SK-N-SH treated with all-trans-retinoic acid at 6 μM for 48 hours (cell line): ENCODE results near the gene SNAPC4.

Experiments used
- ATAC-seq: fragments of 200-7000 bp; cut with Tn5 transposase; 3 replicates; pipeline ENCODE4 v1.9.1; 2020; ENCODE audit warnings: mild to moderate bottlenecking, moderate library complexity
- ARNTL ChIP-seq: fragments of 450-650 bp; formaldehyde crosslinking; IDR thresholded peaks from 2 replicates; pipeline ENCODE4 v1.5.0; 2020; ENCODE audit warnings: low read depth, mild to moderate bottlenecking, moderate library complexity, borderline replicate concordance
- GLIS3 ChIP-seq: fragments of 250-450 bp; sonication (Bioruptor Pico); IDR thresholded peaks from 2 replicates; pipeline ENCODE4 v1.5.0; 2020; ENCODE audit warnings: mild to moderate bottlenecking, moderate library complexity
- ISL1 ChIP-seq: fragments of 250-450 bp; sonication (Bioruptor Pico); IDR thresholded peaks from 2 replicates; pipeline ENCODE4 v2.1.2; 2022; ENCODE audit warnings: mild to moderate bottlenecking, moderate library complexity
- OSR1 ChIP-seq: fragments of 250-450 bp; sonication (Bioruptor Pico); IDR thresholded peaks from 2 replicates; pipeline ENCODE4 v1.8.0; 2022; ENCODE audit warnings: moderate library complexity, mild to moderate bottlenecking, inconsistent platforms
- PPARA ChIP-seq: fragments of 250-450 bp; sonication (Bioruptor Pico); IDR thresholded peaks from 2 replicates; pipeline ENCODE4 v1.5.0; 2020; ENCODE audit warnings: mild to moderate bottlenecking, borderline replicate concordance
- RARB ChIP-seq: fragments of 250-450 bp; sonication (Bioruptor Pico); IDR thresholded peaks from 2 replicates; pipeline ENCODE4 v1.8.0; 2021; ENCODE audit warnings: mild to moderate bottlenecking, moderate library complexity
- SNAI2 ChIP-seq: fragments of 250-450 bp; sonication (Bioruptor Pico); IDR thresholded peaks from 2 replicates; pipeline ENCODE4 v1.5.0; 2020; ENCODE audit warnings: mild to moderate bottlenecking, moderate library complexity
- TCF4 ChIP-seq: fragments of 250-450 bp; sonication (Bioruptor Pico); IDR thresholded peaks from 2 replicates; pipeline ENCODE4 v1.8.0; 2021; ENCODE audit warnings: mild to moderate bottlenecking, moderate library complexity, borderline replicate concordance
- TOX ChIP-seq: fragments of 250-450 bp; sonication (Bioruptor Pico); IDR thresholded peaks from 2 replicates; pipeline ENCODE4 v1.8.0; 2021; ENCODE audit warnings: mild to moderate bottlenecking, moderate library complexity, borderline replicate concordance
- ZC3H10 ChIP-seq: fragments of 250-450 bp; sonication (Bioruptor Pico); IDR thresholded peaks from 2 replicates; pipeline ENCODE4 v1.5.1; 2021; ENCODE audit warnings: mild to moderate bottlenecking, moderate library complexity
- ZFP3 ChIP-seq: fragments of 250-450 bp; sonication (Bioruptor Pico); IDR thresholded peaks from 2 replicates; pipeline ENCODE4 v1.5.0; 2020; ENCODE audit warnings: mild to moderate bottlenecking, moderate library complexity
- ZFP30 ChIP-seq: fragments of 450-650 bp; formaldehyde crosslinking; IDR thresholded peaks from 2 replicates; pipeline ENCODE4 v1.5.0; 2022; ENCODE audit warnings: mild to moderate bottlenecking, moderate library complexity
- ZNF565 ChIP-seq: fragments of 450-650 bp; formaldehyde crosslinking; conservative IDR thresholded peaks from 2 replicates; pipeline ENCODE4 v1.5.0; 2020; ENCODE audit warnings: low read depth, mild to moderate bottlenecking, moderate library complexity
- ZNF70 ChIP-seq: fragments of 450-650 bp; formaldehyde crosslinking; IDR thresholded peaks from 2 replicates; pipeline ENCODE4 v1.5.0; 2020; ENCODE audit warnings: mild to moderate bottlenecking, moderate library complexity
- ZNF8 ChIP-seq: fragments of 450-650 bp; formaldehyde crosslinking; IDR thresholded peaks from 2 replicates; pipeline ENCODE4 v1.5.0; 2020; ENCODE audit warnings: mild to moderate bottlenecking, moderate library complexity
- TF ChIP-seq, protein P1 (sequence below): fragments of 250-450 bp; sonication (Bioruptor Pico); IDR thresholded peaks from 2 replicates; pipeline ENCODE4 v1.8.0; 2021; ENCODE audit warnings: low read depth, mild to moderate bottlenecking, moderate library complexity, borderline replicate concordance
- TF ChIP-seq, protein P2 (sequence below): fragments of 250-450 bp; sonication (Bioruptor Pico); IDR thresholded peaks from 2 replicates; pipeline ENCODE4 v1.8.0; 2020; ENCODE audit warnings: mild to moderate bottlenecking, moderate library complexity, borderline replicate concordance
- TF ChIP-seq, protein P3 (sequence below): fragments of 250-450 bp; sonication (Bioruptor Pico); IDR thresholded peaks from 2 replicates; pipeline ENCODE4 v1.5.0; 2020; ENCODE audit warnings: mild to moderate bottlenecking, moderate library complexity
- TF ChIP-seq, protein P4 (sequence below): fragments of 250-450 bp; sonication (Bioruptor Pico); IDR thresholded peaks from 2 replicates; pipeline ENCODE4 v1.5.1; 2020; ENCODE audit warnings: low read depth, mild to moderate bottlenecking, moderate library complexity
- TF ChIP-seq, protein P5 (sequence below): fragments of 250-450 bp; sonication (Bioruptor Pico); IDR thresholded peaks from 2 replicates; pipeline ENCODE4 v1.5.1; 2021; ENCODE audit warnings: mild to moderate bottlenecking, moderate library complexity

The SNAPC4 gene

DNA sequence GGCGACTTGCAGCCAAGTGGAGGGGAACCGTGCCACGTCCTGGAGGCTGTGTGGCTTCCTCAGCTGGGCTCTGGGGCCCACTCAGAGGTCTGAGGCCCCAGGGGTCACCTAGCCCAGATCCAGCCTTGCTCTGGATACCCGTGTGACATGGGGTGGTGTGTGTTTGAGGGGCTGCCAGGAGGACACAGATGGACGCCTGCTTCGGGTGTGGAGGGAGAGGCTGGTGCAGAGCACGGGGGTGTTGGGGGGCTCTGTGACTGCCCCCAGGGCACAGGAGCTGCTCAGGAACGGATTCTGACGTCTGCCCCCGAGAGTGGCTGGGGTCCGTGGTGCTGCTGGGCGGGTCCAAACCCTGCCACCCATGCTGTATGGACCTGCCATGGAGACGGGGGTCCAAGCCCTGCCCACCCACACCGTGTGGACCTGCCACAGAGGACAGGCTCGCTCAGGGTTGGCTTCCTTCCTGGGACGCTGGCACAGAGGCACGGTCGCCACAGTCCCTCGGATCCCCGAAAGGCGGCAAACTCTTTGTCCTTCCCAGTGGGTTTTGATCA, 29.2 kb upstream of the SNAPC4 start:
- no peak; the same call in 2 of the 3 replicates for ATAC-seq

DNA sequence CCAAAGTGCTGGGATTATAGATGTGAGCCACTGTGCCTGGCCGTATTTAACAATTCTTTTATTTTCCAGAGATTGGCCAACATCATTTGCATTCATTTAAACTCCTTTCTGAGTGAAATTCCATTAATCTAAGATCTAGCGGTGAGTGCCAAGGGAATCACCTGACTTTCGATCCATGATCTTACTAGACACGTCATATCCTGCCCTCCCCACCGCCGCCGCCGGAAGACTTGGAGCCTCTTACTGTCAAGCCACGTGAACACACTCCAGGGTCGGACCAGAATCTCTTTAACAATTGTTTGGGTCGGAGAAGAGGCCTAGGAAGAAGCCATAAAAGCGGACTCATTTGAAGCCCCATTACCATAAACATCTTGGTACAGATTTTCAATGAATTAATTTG, 26.8 kb upstream of the SNAPC4 start:
- ATAC-seq, result no peak
- TF ChIP-seq, protein P1, sequence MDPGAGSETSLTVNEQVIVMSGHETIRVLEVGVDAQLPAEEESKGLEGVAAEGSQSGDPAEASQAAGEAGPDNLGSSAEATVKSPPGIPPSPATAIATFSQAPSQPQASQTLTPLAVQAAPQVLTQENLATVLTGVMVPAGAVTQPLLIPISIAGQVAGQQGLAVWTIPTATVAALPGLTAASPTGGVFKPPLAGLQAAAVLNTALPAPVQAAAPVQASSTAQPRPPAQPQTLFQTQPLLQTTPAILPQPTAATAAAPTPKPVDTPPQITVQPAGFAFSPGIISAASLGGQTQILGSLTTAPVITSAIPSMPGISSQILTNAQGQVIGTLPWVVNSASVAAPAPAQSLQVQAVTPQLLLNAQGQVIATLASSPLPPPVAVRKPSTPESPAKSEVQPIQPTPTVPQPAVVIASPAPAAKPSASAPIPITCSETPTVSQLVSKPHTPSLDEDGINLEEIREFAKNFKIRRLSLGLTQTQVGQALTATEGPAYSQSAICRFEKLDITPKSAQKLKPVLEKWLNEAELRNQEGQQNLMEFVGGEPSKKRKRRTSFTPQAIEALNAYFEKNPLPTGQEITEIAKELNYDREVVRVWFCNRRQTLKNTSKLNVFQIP (CRISPR knock-in tag), result no peak
- TF ChIP-seq TOX (CRISPR knock-in tag) (no peak), TCF4 (CRISPR knock-in tag) (no peak), ARNTL (CRISPR knock-in tag) (no peak)
- TF ChIP-seq, protein P2, sequence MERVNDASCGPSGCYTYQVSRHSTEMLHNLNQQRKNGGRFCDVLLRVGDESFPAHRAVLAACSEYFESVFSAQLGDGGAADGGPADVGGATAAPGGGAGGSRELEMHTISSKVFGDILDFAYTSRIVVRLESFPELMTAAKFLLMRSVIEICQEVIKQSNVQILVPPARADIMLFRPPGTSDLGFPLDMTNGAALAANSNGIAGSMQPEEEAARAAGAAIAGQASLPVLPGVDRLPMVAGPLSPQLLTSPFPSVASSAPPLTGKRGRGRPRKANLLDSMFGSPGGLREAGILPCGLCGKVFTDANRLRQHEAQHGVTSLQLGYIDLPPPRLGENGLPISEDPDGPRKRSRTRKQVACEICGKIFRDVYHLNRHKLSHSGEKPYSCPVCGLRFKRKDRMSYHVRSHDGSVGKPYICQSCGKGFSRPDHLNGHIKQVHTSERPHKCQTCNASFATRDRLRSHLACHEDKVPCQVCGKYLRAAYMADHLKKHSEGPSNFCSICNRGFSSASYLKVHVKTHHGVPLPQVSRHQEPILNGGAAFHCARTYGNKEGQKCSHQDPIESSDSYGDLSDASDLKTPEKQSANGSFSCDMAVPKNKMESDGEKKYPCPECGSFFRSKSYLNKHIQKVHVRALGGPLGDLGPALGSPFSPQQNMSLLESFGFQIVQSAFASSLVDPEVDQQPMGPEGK (CRISPR knock-in tag), result no peak
- TF ChIP-seq, protein P3, sequence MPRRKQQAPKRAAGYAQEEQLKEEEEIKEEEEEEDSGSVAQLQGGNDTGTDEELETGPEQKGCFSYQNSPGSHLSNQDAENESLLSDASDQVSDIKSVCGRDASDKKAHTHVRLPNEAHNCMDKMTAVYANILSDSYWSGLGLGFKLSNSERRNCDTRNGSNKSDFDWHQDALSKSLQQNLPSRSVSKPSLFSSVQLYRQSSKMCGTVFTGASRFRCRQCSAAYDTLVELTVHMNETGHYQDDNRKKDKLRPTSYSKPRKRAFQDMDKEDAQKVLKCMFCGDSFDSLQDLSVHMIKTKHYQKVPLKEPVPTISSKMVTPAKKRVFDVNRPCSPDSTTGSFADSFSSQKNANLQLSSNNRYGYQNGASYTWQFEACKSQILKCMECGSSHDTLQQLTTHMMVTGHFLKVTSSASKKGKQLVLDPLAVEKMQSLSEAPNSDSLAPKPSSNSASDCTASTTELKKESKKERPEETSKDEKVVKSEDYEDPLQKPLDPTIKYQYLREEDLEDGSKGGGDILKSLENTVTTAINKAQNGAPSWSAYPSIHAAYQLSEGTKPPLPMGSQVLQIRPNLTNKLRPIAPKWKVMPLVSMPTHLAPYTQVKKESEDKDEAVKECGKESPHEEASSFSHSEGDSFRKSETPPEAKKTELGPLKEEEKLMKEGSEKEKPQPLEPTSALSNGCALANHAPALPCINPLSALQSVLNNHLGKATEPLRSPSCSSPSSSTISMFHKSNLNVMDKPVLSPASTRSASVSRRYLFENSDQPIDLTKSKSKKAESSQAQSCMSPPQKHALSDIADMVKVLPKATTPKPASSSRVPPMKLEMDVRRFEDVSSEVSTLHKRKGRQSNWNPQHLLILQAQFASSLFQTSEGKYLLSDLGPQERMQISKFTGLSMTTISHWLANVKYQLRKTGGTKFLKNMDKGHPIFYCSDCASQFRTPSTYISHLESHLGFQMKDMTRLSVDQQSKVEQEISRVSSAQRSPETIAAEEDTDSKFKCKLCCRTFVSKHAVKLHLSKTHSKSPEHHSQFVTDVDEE (CRISPR knock-in tag), result no peak
- TF ChIP-seq, protein P4, sequence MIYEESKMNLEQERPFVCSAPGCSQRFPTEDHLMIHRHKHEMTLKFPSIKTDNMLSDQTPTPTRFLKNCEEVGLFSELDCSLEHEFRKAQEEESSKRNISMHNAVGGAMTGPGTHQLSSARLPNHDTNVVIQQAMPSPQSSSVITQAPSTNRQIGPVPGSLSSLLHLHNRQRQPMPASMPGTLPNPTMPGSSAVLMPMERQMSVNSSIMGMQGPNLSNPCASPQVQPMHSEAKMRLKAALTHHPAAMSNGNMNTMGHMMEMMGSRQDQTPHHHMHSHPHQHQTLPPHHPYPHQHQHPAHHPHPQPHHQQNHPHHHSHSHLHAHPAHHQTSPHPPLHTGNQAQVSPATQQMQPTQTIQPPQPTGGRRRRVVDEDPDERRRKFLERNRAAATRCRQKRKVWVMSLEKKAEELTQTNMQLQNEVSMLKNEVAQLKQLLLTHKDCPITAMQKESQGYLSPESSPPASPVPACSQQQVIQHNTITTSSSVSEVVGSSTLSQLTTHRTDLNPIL, result no peak

More for the DNA sequence above, 29.2 kb upstream of the SNAPC4 start:
- TF ChIP-seq TOX (CRISPR knock-in tag) (no peak), GLIS3 (CRISPR knock-in tag) (no peak), PPARA (no peak), ARNTL (CRISPR knock-in tag) (no peak), ISL1 (no peak), ZFP30 (no peak), ZNF70 (CRISPR knock-in tag) (no peak), ZNF565 (no peak), SNAI2 (CRISPR knock-in tag) (no peak), ZNF8 (CRISPR knock-in tag) (no peak), ZC3H10 (CRISPR knock-in tag) (no peak), ZFP3 (no peak), OSR1 (CRISPR knock-in tag) (no peak), TCF4 (CRISPR knock-in tag) (no peak), RARB (CRISPR knock-in tag) (no peak)
- TF ChIP-seq, protein P4, result no peak
- TF ChIP-seq, protein P1 (CRISPR knock-in tag), result no peak
- TF ChIP-seq, protein P5, sequence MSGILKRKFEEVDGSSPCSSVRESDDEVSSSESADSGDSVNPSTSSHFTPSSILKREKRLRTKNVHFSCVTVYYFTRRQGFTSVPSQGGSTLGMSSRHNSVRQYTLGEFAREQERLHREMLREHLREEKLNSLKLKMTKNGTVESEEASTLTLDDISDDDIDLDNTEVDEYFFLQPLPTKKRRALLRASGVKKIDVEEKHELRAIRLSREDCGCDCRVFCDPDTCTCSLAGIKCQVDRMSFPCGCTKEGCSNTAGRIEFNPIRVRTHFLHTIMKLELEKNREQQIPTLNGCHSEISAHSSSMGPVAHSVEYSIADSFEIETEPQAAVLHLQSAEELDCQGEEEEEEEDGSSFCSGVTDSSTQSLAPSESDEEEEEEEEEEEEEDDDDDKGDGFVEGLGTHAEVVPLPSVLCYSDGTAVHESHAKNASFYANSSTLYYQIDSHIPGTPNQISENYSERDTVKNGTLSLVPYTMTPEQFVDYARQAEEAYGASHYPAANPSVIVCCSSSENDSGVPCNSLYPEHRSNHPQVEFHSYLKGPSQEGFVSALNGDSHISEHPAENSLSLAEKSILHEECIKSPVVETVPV (CRISPR knock-in tag), result no peak
- TF ChIP-seq, protein P3 (CRISPR knock-in tag), result no peak
- TF ChIP-seq, protein P2 (CRISPR knock-in tag), result no peak
